KG1 (cell line): Measurements from ENCODE around the gene TAF9.
"Not testable (repeated sequence)": the region's sequence is repeated elsewhere in the genome, so short reads cannot be mapped to it uniquely, and the experiment has no call there.

Source experiments
- DNase-seq: peaks from one replicate; lab custom pipeline; 2025; lab: John Stamatoyannopoulos, UW

Gene TAF9, protein sequence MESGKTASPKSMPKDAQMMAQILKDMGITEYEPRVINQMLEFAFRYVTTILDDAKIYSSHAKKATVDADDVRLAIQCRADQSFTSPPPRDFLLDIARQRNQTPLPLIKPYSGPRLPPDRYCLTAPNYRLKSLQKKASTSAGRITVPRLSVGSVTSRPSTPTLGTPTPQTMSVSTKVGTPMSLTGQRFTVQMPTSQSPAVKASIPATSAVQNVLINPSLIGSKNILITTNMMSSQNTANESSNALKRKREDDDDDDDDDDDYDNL

DNA sequence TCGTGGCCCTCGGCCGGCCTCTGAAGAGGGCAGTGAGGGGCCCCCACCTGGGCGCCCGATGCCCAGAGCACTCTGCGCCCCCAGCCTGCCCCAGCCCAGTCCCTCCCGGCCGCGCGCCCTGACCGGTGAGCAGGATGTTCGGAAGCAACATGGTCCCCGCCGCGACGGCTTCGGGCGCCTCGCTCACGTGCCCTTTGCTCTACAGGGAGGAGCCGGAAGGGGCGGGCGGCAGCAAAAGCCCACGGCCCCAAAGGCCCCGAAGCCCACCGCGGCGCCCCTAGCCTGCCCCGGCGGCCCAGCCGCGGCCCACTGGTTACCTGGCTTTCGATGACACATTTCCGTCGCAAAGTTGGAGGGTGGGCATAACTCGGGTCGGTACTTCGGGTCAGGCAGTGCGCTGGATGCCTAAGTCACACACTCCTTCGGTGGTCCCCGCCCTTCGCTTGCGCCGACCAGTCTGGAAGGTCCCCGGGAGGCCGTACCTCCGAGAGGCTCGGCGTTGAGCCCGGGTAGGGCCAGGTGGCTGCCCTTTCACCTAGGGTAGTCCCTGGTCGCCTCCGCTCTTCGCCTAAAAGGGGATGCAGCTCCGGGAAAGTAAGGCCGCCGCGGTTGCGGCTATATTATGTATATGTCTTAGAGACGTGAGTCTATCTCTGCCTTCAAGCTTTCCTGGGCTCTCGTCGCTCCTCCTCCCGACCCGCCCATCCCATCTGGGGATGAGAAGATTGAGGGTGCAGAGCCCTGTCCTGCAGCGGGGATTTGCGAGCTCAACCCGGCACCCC is at the start of gene TAF9, which contains the start of the genes AK6 and RAD17:
Gene TAF9 (minus strand): TSS at position 181 of the 782 bp plus-strand sequence. CDS start 3,783 bp downstream, outside the sequence.
Gene AK6 (minus strand): TSS at position 181 of the 782 bp plus-strand sequence. CDS start 30 bp downstream, at position 151.
Gene RAD17 (plus strand): TSS at position 479 of the 782 bp plus-strand sequence. CDS start 2,391 bp downstream, outside the sequence.
- DNase-seq: peak; percentile 91

DNA sequence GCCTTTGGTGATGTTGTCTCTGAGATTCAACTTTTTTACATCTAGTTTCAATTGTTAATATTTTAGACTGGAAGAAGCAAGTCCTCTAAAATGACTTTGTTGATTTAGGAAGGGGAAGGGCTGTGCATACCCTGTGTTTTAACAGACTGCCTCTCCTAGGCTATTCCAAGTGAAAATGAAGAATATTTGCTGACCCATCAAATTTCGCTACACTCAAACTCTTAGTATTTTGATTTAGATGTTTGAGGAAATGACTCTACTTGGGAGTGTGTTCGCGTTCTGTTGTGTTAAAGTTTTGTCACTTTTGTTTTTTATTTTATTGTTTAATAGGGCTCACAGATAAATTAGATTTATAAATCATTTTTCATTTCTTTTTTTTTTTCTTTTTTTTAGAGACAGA is 49.2 kb upstream of the TAF9 start:
- DNase-seq: no peak

DNA sequence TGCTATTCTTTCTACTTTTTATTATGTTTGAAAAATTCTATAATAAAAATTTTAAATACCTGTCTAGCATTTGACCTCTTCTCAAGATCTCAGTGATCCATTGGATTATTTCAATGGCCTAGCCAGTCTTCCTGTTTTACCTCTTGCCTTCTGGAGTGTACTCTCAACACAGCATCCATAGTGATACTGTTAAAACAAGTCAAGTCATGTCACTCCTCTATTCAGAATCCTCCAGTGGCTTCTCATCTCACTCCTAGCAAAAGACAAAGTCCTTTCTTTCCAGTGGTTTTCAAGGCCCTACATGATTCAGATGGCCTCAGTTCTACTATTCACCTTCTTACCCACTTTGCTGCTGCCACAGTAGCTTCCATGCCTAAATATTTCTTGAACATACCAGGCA is 47.4 kb upstream of the TAF9 start:
- DNase-seq: no peak

DNA sequence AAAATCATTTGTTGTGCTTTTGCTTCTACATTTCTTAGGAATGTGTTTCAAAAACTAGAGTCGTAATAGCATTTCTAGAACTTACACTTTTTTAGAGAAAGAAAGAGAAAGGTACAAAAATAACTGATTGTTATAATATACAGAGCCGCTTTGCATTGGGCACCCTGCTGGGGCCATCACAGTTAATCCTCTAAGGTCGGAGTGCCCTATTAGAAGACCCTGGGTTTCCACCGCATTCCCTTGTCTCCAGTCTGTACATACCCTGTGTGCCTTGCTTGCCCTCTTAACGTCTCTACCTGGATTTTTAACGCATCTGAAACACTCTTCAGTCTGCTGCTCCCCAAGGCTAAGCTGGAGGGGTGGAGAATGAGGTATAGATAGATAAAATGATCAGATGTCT is 46.9 kb upstream of the TAF9 start:
- no peak for DNase-seq

- DNase-seq: no peak
These were observed 46.3 kb upstream of the TAF9 start for GRCh38 chr5:69415584-69415958.

DNA sequence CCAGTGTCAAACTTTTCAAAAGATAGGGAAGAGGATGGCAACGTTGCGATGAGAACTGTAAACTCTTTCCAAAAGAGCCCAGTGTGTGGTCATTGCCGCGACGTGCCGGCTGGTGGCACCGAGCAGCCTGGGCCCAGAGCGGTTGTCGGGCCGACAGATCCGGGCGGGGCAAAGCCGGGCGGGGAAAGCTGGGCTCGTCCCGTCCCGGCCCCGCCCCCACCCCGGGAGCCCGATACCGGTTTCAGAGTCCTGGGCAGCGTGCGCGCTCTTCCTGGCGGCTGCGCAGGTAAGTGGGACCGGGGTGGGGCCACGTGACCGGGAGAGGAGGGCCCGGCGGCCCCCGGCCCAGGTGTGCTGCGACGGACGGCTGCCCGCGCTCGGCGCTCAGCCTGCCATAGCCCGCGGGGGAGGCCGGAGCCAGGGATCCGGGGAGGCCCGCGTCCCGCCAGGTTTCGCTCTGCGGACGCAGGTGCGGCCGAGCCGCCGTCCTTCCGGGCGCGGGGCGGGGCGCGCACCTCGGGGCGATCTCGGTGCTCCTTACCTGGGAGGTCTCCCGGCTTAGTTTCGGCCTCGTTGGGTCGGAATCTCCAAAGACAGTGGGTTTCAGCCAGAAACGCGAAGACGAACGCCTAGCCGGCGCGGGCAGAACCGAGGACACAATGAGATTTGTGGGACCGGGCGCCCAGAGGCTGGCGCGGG is 45.7 kb upstream of the TAF9 start, which contains the start of gene MARVELD2:
Gene MARVELD2 (plus strand): TSS at position 232 of the 699 bp plus-strand sequence. CDS start 4,270 bp downstream, outside the sequence.
- DNase-seq: no peak

DNA sequence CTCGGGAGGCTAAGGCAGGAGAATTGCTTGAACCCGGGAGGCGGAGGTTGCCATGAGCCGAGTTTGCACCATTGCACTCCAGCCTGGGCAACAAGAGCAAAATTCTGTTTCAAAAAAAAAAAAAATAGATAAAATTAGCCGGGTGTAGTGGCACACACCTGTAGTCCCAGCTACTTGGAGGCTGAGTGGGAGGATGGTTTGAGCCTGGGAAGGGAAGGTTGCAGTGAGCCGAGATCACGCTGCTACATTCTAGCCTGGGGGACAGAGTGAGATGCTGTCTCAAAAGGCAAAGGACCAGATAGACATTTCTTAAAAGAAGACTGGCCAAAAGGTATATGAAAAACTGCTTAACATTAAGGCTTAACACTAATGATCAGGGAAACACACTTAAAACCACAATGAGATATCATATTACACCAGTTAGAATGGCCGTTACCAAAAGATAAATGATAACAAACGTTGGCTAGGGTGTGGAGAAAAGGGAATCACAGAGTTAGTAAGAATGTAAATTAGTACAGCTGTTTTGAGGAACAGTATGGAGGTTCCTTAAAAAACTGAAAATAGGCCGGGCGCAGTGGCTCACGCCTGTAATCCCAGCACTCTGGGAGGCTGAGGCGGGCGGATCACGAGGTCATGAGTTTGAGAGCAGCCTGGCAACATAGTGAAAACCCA is 35.5 kb upstream of the TAF9 start:
- DNase-seq: no peak

DNA sequence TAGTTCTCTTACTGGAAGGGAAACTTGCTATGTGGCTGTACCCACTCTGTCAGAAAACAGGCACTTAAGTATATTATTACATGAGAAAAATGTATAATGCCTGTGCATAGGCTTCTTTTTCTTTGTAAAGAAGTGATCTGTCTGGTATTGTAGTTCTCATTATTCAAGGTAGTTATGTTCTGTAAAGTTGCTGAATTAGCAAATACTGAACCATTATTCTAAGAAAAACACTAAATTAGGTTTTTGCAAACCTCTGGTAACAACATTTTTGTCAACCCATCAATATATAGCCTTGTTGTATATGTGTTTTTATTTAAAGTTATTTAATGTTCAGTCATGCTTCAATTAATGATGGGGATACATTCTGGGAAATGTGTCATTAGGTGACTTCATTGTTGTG is 9.1 kb upstream of the TAF9 start:
- DNase-seq: no peak

DNA sequence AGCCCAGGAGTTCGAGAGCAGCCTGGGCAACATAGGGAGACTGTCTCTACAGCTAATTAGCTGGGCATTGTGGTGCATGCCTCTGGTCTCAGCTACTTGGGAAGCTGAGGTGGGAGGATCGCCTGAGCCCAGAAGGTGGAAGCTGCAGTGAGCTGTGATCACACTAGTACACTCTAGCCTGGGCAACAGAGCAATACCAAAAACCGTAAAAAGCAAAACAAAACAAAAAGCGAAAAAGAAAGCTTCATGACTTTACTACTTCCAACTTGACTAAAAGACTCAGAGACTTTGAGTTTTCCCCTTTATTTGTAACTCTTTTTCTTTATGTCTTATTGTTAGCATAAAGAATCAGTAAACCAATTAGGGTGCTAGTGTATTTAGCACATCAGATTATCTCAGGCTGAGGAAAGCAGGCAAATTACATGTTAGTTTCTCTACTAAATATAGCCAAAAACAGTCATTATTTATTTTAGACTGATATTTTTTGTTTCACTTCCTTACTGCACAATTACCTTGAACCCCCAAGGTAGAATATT is 5.7 kb upstream of the TAF9 start:
- no peak for DNase-seq

DNA sequence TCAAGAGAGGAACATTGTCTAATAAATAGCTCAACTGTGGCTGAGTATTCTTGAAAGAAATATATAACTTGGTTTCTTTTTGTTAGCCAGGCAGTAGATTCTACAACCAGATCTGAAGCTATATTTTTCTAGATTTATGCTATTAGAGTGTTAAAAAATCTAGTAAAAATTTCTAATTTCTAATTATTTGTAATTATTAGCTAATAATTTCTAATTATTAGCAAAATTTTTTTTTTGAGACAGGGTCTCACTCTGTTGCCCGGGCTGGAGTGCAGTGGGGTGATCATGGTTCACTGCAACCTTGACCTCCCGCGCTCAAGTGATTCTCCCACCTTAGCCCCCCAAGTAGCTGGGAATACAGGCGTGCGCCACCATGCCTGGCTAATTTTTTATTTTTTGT is 3.1 kb upstream of the TAF9 start:
- DNase-seq: no peak

DNA sequence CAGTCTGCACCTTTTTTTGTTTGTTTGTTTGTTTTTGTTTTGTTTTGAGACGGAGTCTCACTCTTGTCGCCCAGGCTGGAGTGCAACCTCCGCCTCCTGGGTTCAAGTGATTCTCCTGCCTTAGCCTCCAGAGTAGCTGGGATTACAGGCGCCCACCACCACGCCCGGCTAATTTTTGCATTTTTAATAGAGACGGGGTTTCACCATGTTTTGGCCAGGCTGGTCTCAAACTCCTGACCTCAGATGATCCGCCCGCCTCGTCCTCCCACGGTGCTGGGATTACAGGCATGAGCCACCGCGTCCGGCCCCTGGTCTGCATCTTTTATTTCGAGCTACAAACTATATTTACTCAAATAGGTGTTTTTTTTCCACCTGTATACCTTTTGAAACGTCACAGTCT is 1.0 kb upstream of the TAF9 start:
- DNase-seq: not testable (repeated sequence)

GRCh38 chr5:69368458-69369339 is 621 bp downstream of the TAF9 start:
- peak; percentile 37 for DNase-seq

DNA sequence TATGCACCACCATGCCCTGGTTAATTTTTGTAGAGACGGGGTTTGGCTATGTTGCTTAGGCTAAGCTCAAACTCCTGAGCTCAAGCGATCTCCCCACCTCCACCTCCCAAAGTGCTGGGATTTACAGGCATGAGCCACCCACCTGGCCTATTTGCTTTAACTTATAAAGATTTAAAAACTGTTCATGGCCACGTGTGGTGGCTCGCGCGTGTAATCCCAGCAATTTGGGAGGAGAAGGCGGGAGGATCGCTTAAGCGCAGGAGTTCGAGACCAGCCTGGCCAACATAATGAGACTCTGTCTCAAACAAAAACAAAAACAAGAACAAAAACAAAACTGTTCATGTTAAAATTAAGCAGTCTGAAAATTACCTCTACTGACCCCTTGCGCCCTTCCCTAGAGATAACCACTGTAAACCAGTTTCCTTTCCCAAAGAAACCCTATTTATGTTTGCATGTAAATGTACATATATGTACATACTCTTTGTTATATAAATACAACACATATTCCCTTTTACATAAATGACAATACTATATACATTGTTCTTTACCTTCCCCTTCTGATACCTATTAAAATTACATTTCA is 1.5 kb downstream of the TAF9 start:
- DNase-seq: no peak

GRCh38 chr5:69364850-69365249 is 4.5 kb downstream of the TAF9 start:
- DNase-seq: no peak

GRCh38 chr5:69364414-69364813 is 4.9 kb downstream of the TAF9 start:
- peak; percentile 2 for DNase-seq

DNA sequence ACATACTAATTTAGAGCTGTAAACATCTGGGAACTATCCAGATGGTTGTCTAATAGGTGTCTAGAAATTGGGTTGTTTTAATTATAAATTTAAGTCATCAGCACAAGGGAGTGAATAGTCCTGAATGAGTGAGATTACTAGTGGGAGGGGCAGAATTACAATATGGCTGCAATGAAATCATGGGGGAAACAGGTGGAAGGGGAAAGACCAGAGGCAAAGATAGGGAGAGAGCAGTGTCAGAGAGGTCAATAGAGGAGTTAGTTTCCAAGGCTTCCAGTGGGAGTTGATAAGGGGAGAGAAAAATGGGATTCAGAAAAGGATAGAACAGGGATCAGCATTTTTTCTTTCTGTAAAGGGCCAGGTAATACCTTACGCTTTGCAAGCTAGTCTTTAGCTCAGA is 8.9 kb downstream of the TAF9 start:
- DNase-seq: no peak

- no peak for DNase-seq
These were observed 9.6 kb downstream of the TAF9 start for GRCh38 chr5:69359699-69360098.

DNA sequence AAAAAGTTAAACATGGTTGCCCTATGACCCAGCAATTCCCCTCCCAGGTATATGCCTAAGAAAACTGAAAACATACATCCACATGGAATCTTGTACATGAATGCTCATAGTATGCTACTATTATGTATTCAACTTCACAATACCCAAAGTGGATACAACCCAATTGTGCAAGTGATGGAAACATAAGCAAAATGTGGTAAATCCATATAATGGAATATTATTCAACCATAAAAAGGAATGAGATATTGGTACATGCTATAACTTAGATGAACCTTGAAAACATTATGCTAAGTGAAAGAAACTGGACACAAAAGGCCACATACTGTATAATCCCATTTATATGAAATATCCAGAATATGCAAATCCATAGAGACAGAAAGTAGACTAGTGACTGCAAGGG is 18.7 kb downstream of the TAF9 start:
- DNase-seq: no peak

GRCh38 chr5:69343083-69343482 is 26.2 kb downstream of the TAF9 start:
- DNase-seq: no peak

DNA sequence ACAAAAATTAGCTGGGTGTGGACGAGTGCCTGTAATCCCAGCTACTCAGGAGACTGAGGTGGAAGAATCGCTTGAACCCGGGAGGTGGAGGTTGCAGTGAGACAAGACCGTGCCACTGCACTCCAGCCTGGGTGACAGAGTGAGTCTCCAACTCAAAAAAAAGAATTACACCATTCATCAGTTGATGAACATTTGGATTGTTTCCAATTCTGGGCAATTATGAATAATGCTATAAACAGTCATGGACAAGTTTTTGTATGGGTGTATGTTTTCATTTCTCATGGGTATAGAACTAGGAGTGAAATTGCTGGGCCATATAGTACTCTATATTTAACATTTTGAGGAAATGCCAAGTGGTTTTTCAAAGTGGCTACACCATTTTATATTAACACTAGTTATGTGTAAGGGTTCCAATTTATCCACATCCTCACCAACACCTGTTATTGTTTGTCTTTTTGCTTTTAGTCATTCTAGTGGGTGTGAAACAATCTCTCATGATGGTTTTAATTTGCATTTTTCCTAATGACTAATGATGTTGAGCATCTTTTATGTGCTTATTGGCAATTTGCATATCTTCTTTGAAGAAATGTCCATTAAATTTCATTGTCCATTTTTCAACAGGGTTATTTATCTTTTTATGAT is 27.7 kb downstream of the TAF9 start:
- no peak for DNase-seq
